ENCODE measurements around the gene PYHIN1.

PYHIN1 gene

DNA sequence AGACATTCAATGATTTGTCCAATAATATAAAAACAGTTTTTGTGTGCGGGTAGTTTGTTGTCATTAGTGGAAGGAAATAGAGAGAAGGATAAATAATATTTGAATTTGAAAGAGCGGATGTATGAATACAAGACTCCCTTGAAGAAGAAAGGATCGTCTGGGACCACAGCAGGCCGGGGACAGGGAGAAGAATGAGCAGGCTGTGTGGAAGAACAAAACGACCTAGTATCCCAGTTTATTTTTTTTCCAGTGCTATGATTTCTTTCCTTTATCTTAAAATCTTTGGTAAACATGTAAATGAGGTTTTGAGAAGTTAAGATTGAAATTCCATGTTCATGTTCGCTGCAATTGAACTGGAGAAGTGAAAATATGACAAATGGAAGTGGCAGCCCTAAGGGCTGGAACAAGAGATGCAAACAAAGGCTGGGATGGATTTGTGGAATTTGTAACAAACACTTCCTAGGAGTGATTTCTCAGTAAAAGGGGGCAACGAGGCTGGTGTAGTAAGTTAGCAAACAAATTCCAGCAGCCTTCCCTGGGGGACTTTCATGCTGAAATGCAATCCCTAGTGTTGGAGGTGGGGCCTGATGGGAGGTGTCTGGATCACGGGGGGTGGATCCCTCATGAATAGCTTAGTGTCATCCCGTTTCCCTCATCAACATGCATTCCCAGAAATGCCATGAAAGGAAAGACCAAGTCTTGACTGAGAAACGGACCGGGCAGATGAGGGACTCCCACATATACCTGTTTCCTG lies 68.1 kb downstream of the PYHIN1 start:
- Histone ChIP-seq H4K8ac (ENCODE audit: low read length) (no peak overlapping the region), H3K23ac (ENCODE audit: low read length in 2 of 2) (no peak overlapping the region), H2BK15ac (ENCODE audit: low read depth, poor library complexity, severe bottlenecking) (no peak overlapping the region), H3K4me2 (ENCODE audit: low read length, poor library complexity, severe bottlenecking) (peak overlapping the region; percentile 91), H3K4me1 (ENCODE audit: control insufficient read depth, insufficient read depth, low read depth, low read length) (no peaks in the 10 kb centered on the region), H2AK5ac (ENCODE audit: low read length, severe bottlenecking) (no peak overlapping the region), H3K27me3 (ENCODE audit: control insufficient read depth in 1 of 2, insufficient read depth in 1 of 2, low read length in 2 of 2) (no peaks in the 10 kb centered on the region), H3K79me1 (replicated peaks; ENCODE audit: low read length, poor library complexity, severe bottlenecking) (no peaks in the 10 kb centered on the region), H2BK5ac (ENCODE audit: low read depth, low read length, poor library complexity, severe bottlenecking) (peak overlapping the region; percentile 79), H2AFZ (ENCODE audit: low read depth, low read length) (no peak overlapping the region), H3K9ac (ENCODE audit: low read length) (peak overlapping the region; percentile 99), H3K9me3 (ENCODE audit: control insufficient read depth, low read length) (no peaks in the 10 kb centered on the region), H3K4me3 (ENCODE audit: insufficient read depth in 1 of 2, low read depth in 1 of 2, low read length in 2 of 2) (peak overlapping the region in 1 of 2 experiments; percentile 82), H3K18ac (ENCODE audit: low read depth in 1 of 2, low read length in 2 of 2) (peak overlapping the region; percentile 1 to 15), H3K4ac (ENCODE audit: low read depth in 1 of 2, low read length in 2 of 2) (peak overlapping the region in 1 of 2 experiments; percentile 60), H2BK12ac (ENCODE audit: low read length in 2 of 2) (no peak overlapping the region), H4K91ac (ENCODE audit: low read length) (no peak overlapping the region), H3K36me3 (ENCODE audit: control insufficient read depth in 1 of 2, insufficient read depth in 2 of 2, low read depth in 1 of 2, low read length in 2 of 2) (no peaks in the 10 kb centered on the region), H3K27ac (ENCODE audit: low read length, poor library complexity, severe bottlenecking) (peak overlapping the region; percentile 94), H3K14ac (ENCODE audit: low read length in 2 of 2) (no peak overlapping the region), H2BK120ac (ENCODE audit: low read depth, low read length) (no peak overlapping the region)
- WGBS = 3% methylated on average over 9 of the region's 11 CpGs
- DNase-seq = peak; percentile 93

- H4K8ac ChIP-seq (ENCODE audit: low read length) = no peak overlapping the region
- H3K4me3 ChIP-seq (ENCODE audit: insufficient read depth in 1 of 2, low read depth in 1 of 2, low read length in 2 of 2) = peak overlapping the region in 1 of 2 experiments; percentile 82
- no peak overlapping the region for H2BK5ac ChIP-seq (ENCODE audit: low read depth, low read length, poor library complexity, severe bottlenecking)
- H2AFZ ChIP-seq (ENCODE audit: low read depth, low read length) = no peak overlapping the region
- no peak for DNase-seq
- no peaks in the 10 kb centered on the region for H3K4me1 ChIP-seq (ENCODE audit: control insufficient read depth, insufficient read depth, low read depth, low read length)
- H3K36me3 ChIP-seq (ENCODE audit: control insufficient read depth in 1 of 2, insufficient read depth in 2 of 2, low read depth in 1 of 2, low read length in 2 of 2) = no peaks in the 10 kb centered on the region
- H3K18ac ChIP-seq (ENCODE audit: low read depth in 1 of 2, low read length in 2 of 2) = peak overlapping the region; percentile 1 to 15
- H3K79me1 ChIP-seq (replicated peaks; ENCODE audit: low read length, poor library complexity, severe bottlenecking) = no peaks in the 10 kb centered on the region
- no peak overlapping the region for H4K91ac ChIP-seq (ENCODE audit: low read length)
- no peaks in the 10 kb centered on the region for H3K27me3 ChIP-seq (ENCODE audit: control insufficient read depth in 1 of 2, insufficient read depth in 1 of 2, low read length in 2 of 2)
- peak overlapping the region; percentile 88 for H3K27ac ChIP-seq (ENCODE audit: low read length, poor library complexity, severe bottlenecking)
- peak overlapping the region in 1 of 2 experiments; percentile 60 for H3K4ac ChIP-seq (ENCODE audit: low read depth in 1 of 2, low read length in 2 of 2)
- H3K14ac ChIP-seq (ENCODE audit: low read length in 2 of 2) = no peak overlapping the region
- no peak overlapping the region for H3K23ac ChIP-seq (ENCODE audit: low read length in 2 of 2)
- no peaks in the 10 kb centered on the region for H3K9me3 ChIP-seq (ENCODE audit: control insufficient read depth, low read length)
- no peak overlapping the region for H2BK15ac ChIP-seq (ENCODE audit: low read depth, poor library complexity, severe bottlenecking)
- WGBS = 0% methylated on average over 5 of the region's 6 CpGs
- no peak overlapping the region for H2AK5ac ChIP-seq (ENCODE audit: low read length, severe bottlenecking)
- peak overlapping the region; percentile 62 for H3K4me2 ChIP-seq (ENCODE audit: low read length, poor library complexity, severe bottlenecking)
- no peak overlapping the region for H2BK12ac ChIP-seq (ENCODE audit: low read length in 2 of 2)
- no peak overlapping the region for H2BK120ac ChIP-seq (ENCODE audit: low read depth, low read length)
- peak overlapping the region; percentile 99 for H3K9ac ChIP-seq (ENCODE audit: low read length)
These were observed 68.7 kb downstream of the PYHIN1 start for GRCh38 chr1:159000070-159000409.

- Histone ChIP-seq H3K4me3 (ENCODE audit: insufficient read depth in 1 of 2, low read depth in 1 of 2, low read length in 2 of 2) (peak overlapping the region in 1 of 2 experiments; percentile 82), H2BK12ac (ENCODE audit: low read length in 2 of 2) (no peak overlapping the region), H3K4me1 (ENCODE audit: control insufficient read depth, insufficient read depth, low read depth, low read length) (no peaks in the 10 kb centered on the region), H3K27ac (ENCODE audit: low read length, poor library complexity, severe bottlenecking) (no peak overlapping the region), H2AFZ (ENCODE audit: low read depth, low read length) (no peak overlapping the region), H3K9me3 (ENCODE audit: control insufficient read depth, low read length) (no peaks in the 10 kb centered on the region), H2BK120ac (ENCODE audit: low read depth, low read length) (no peak overlapping the region), H3K4me2 (ENCODE audit: low read length, poor library complexity, severe bottlenecking) (no peak overlapping the region), H3K4ac (ENCODE audit: low read depth in 1 of 2, low read length in 2 of 2) (no peak overlapping the region), H3K14ac (ENCODE audit: low read length in 2 of 2) (no peak overlapping the region), H3K27me3 (ENCODE audit: control insufficient read depth in 1 of 2, insufficient read depth in 1 of 2, low read length in 2 of 2) (no peaks in the 10 kb centered on the region), H3K79me1 (replicated peaks; ENCODE audit: low read length, poor library complexity, severe bottlenecking) (no peaks in the 10 kb centered on the region), H2BK5ac (ENCODE audit: low read depth, low read length, poor library complexity, severe bottlenecking) (no peak overlapping the region), H3K23ac (ENCODE audit: low read length in 2 of 2) (no peak overlapping the region), H2BK15ac (ENCODE audit: low read depth, poor library complexity, severe bottlenecking) (no peak overlapping the region), H4K91ac (ENCODE audit: low read length) (no peak overlapping the region), H2AK5ac (ENCODE audit: low read length, severe bottlenecking) (no peak overlapping the region), H4K8ac (ENCODE audit: low read length) (no peak overlapping the region), H3K18ac (ENCODE audit: low read depth in 1 of 2, low read length in 2 of 2) (no peak overlapping the region), H3K9ac (ENCODE audit: low read length) (peak overlapping the region; percentile 99), H3K36me3 (ENCODE audit: control insufficient read depth in 1 of 2, insufficient read depth in 2 of 2, low read depth in 1 of 2, low read length in 2 of 2) (no peaks in the 10 kb centered on the region)
- 0% methylated on average over 1 of the region's 1 CpG for WGBS
- peak; percentile 93 for DNase-seq
These were observed 69.3 kb downstream of the PYHIN1 start for GRCh38 chr1:159000625-159001024.

DNA sequence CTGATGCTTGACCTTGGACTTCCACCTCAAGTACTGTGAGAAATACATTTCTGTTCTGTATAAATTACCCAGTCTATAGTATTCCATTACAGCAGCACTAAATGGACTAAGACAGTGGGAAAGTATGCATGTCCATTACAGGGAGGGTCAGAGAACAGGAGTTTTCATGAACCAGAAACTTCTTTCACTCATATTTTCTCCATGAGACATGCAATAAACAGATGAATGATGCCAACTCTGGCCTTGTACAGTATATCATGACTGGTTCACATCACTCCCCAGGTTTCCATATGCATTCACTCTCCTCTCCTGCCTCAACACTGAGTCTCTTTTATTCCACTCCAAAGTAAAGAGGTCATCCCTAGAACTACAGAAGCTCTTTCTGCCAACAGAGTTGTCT lies 73.8 kb downstream of the PYHIN1 start:
- Histone ChIP-seq H4K91ac (ENCODE audit: low read length) (no peak overlapping the region), H3K27ac (ENCODE audit: low read length, poor library complexity, severe bottlenecking) (no peak overlapping the region), H3K4me1 (ENCODE audit: control insufficient read depth, insufficient read depth, low read depth, low read length) (peaks cover 1% of the 10 kb centered on the region), H4K8ac (ENCODE audit: low read length) (peak overlapping the region; percentile 19), H2BK5ac (ENCODE audit: low read depth, low read length, poor library complexity, severe bottlenecking) (no peak overlapping the region), H3K27me3 (ENCODE audit: control insufficient read depth in 1 of 2, insufficient read depth in 1 of 2, low read length in 2 of 2) (no peaks in the 10 kb centered on the region), H3K79me1 (replicated peaks; ENCODE audit: low read length, poor library complexity, severe bottlenecking) (no peaks in the 10 kb centered on the region), H2BK15ac (ENCODE audit: low read depth, poor library complexity, severe bottlenecking) (no peak overlapping the region), H2AK5ac (ENCODE audit: low read length, severe bottlenecking) (no peak overlapping the region), H3K9ac (ENCODE audit: low read length) (peak overlapping the region; percentile 57), H2BK120ac (ENCODE audit: low read depth, low read length) (peak overlapping the region; percentile 42), H3K18ac (ENCODE audit: low read depth in 1 of 2, low read length in 2 of 2) (peak overlapping the region; percentile 78 to 91), H3K36me3 (ENCODE audit: control insufficient read depth in 1 of 2, insufficient read depth in 2 of 2, low read depth in 1 of 2, low read length in 2 of 2) (no peaks in the 10 kb centered on the region), H3K4me3 (ENCODE audit: insufficient read depth in 1 of 2, low read depth in 1 of 2, low read length in 2 of 2) (peak overlapping the region in 1 of 2 experiments; percentile 25), H2BK12ac (ENCODE audit: low read length in 2 of 2) (peak overlapping the region; percentile 47 to 93), H3K9me3 (ENCODE audit: control insufficient read depth, low read length) (no peaks in the 10 kb centered on the region), H3K4me2 (ENCODE audit: low read length, poor library complexity, severe bottlenecking) (no peak overlapping the region), H3K23ac (ENCODE audit: low read length in 2 of 2) (no peak overlapping the region), H3K14ac (ENCODE audit: low read length in 2 of 2) (peak overlapping the region in 1 of 2 experiments; percentile 38), H2AFZ (ENCODE audit: low read depth, low read length) (no peak overlapping the region), H3K4ac (ENCODE audit: low read depth in 1 of 2, low read length in 2 of 2) (peak overlapping the region; percentile 22 to 35)
- DNase-seq = peak; percentile 50

Measured in mesenchymal stem cell (in vitro differentiated cells and primary cell).